Gastrocnemius medialis (tissue), 4 donors: Measurements from ENCODE around the gene MRTFA.

Experiments
- CTCF ChIP-seq, 5 experiments: fragments of 450-650 bp in 3 of 5; fragments of 200-600 bp in 2 of 5; sonication (generic) in 2 of 5; IDR thresholded peaks in 4 of 5; conservative IDR thresholded peaks in 1 of 5; 1 replicate in 4 of 5; 2 replicates in 1 of 5; pipeline ENCODE4 v1.5.1; 2016 to 2019; ENCODE audit warnings: antibody characterized with exemption in 5 of 5, mild to moderate bottlenecking in 3 of 5, moderate library complexity in 3 of 5
- POLR2A ChIP-seq, 2 donors: fragments of 450-650 bp; IDR thresholded peaks; one replicate each; pipeline ENCODE4 v1.6.1; 2017; ENCODE audit warnings: antibody characterized with exemption in 2 of 2, mild to moderate bottlenecking in 2 of 2, moderate library complexity in 2 of 2

- no peak for TF ChIP-seq CTCF (IDR thresholded peaks at IDR 0.05 in 4 of 5, conservative IDR thresholded peaks at IDR 0.05 in 1 of 5)
- no peak for TF ChIP-seq POLR2A (IDR thresholded peaks at IDR 0.05)
Observed at GRCh38 chr22:40673017-40673416, 36.5 kb upstream of the MRTFA start.
